ENCODE measurements around the gene FAM98B.

- TF ChIP-seq CTCF (IDR thresholded peaks at IDR 0.05; ENCODE audit: low read length): no peak
- no peak for TF ChIP-seq EZH2phosphoT487 (IDR thresholded peaks at IDR 0.05; ENCODE audit: low read length)
Measured at GRCh38 chr15:38481113-38481512, 27.2 kb downstream of the FAM98B start.

Measured in MM.1S (cell line).